ENCODE data around the gene TRIM69. TPM values are rescaled to one million over a fixed set of nuclear protein-coding genes. Genes with fewer than 3 reads are reported as not detected.

TRIM69 gene
- total RNA-seq, 4 donors from 2014 or later = 20.3 to 23.3 (median 21.9) TPM

GRCh38 chr15:44706946-44707636, 29.2 kb upstream of the TRIM69 start:
- no peak for TF ChIP-seq CTCF (IDR thresholded peaks at IDR 0.05)
- no peak for TF ChIP-seq POLR2AphosphoS5 (IDR thresholded peaks at IDR 0.05)
- no peak for TF ChIP-seq EP300 (IDR thresholded peaks at IDR 0.05)
- intact Hi-C loops (cut with DNase I) = no loop called here
- Histone ChIP-seq H3K27me3 (no peaks in the 10 kb centered on the region), H3K27ac (replicated peaks in 1 of 4) (no peak overlapping the region), H3K9me3 (peaks cover 0 to 3% (median 0%) of the 10 kb centered on the region in 4 donors), H3K4me3 (no peak overlapping the region), H3K36me3 (no peaks in the 10 kb centered on the region), H3K4me1 (peaks cover 0 to 10% (median 6%) of the 10 kb centered on the region in 4 donors)
- DNase-seq (ENCODE audit: extremely low spot score) = no peak
- WGBS = 87% methylated on average over 2 of the region's 2 CpGs

GRCh38 chr15:44710236-44711095, 25.9 kb upstream of the TRIM69 start:
- H3K36me3 ChIP-seq = peaks cover 1 to 8% (median 5%) of the 10 kb centered on the region in 4 donors
- 26% methylated on average over 11 of the region's 11 CpGs for WGBS
- intact Hi-C loops (cut with DNase I) = no loop called here
- peak overlapping the region; percentile 95 to 100 (median 99) for H3K27ac ChIP-seq (replicated peaks in 1 of 4)
- peak overlapping the region; percentile 70 to 98 (median 95) for H3K4me3 ChIP-seq
- peaks cover 24 to 39% (median 34%) of the 10 kb centered on the region in 4 donors for H3K4me1 ChIP-seq
- H3K9me3 ChIP-seq = no peaks in the 10 kb centered on the region
- no peak for DNase-seq (ENCODE audit: extremely low spot score)
- no peaks in the 10 kb centered on the region for H3K27me3 ChIP-seq
- TF ChIP-seq POLR2AphosphoS5 (IDR thresholded peaks at IDR 0.05) = peak in 1 of 2 donors; percentile 7
- peak; percentile 20 to 48 (median 31) for TF ChIP-seq CTCF (IDR thresholded peaks at IDR 0.05)
- TF ChIP-seq POLR2A (IDR thresholded peaks at IDR 0.05; ENCODE audit: low read depth) = no peak

GRCh38 chr15:44711096-44711742, 25.1 kb upstream of the TRIM69 start, which contains the start of the genes B2M and PATL2:
Gene B2M, plus strand, starts transcription at chr15:44711517. Its CDS starts 30 bp downstream, at chr15:44711547.
Gene PATL2, minus strand, starts transcription at chr15:44711323. Its CDS starts 34,833 bp downstream, at chr15:44676490.
- Histone ChIP-seq H3K4me3 (peak within 1 kb of the TSS; percentile 70 to 98 (median 95)), H3K36me3 (peaks cover 7 to 15% (median 13%) of the 10 kb centered on the region in 4 donors), H3K9me3 (no peaks in the 10 kb centered on the region), H3K27ac (replicated peaks in 1 of 4) (peak within 1 kb of the TSS; percentile 95 to 100 (median 99)), H3K4me1 (peaks cover 31 to 45% (median 42%) of the 10 kb centered on the region in 4 donors), H3K27me3 (no peaks in the 10 kb centered on the region)
- peak; percentile 100 for TF ChIP-seq POLR2AphosphoS5 (IDR thresholded peaks at IDR 0.05)
- TF ChIP-seq POLR2A (IDR thresholded peaks at IDR 0.05; ENCODE audit: low read depth) = peak; percentile 99
- TF ChIP-seq EP300 (IDR thresholded peaks at IDR 0.05) = no peak
- peak in 1 of 3 experiments; percentile 2 for TF ChIP-seq CTCF (IDR thresholded peaks at IDR 0.05)
- intact Hi-C loops (cut with DNase I) = no loop called here
- WGBS = 0% methylated on average over 31 of the region's 37 CpGs
- peak; percentile 100 for DNase-seq (ENCODE audit: extremely low spot score)

- Histone ChIP-seq H3K36me3 (peaks cover 13 to 21% (median 19%) of the 10 kb centered on the region in 4 donors), H3K4me1 (peaks cover 37 to 48% (median 45%) of the 10 kb centered on the region in 4 donors), H3K4me3 (peak overlapping the region; percentile 70 to 98 (median 95)), H3K27ac (replicated peaks in 1 of 4) (peak overlapping the region; percentile 95 to 100 (median 99)), H3K27me3 (no peaks in the 10 kb centered on the region), H3K9me3 (no peaks in the 10 kb centered on the region)
- WGBS = under 1% methylated on average over 23 of the region's 46 CpGs
- TF ChIP-seq EP300 (IDR thresholded peaks at IDR 0.05) (no peak), POLR2A (IDR thresholded peaks at IDR 0.05; ENCODE audit: low read depth) (no peak), POLR2AphosphoS5 (IDR thresholded peaks at IDR 0.05) (no peak), CTCF (IDR thresholded peaks at IDR 0.05) (no peak)
- DNase-seq (ENCODE audit: extremely low spot score) = no peak
- intact Hi-C loops (cut with DNase I) = loop anchor here (2.0 kb wide), 1 partner anchor 15 kb away; no protein-coding TSS in a partner anchor
These were observed 24.5 kb upstream of the TRIM69 start for GRCh38 chr15:44711743-44712345.
